Measurements from ENCODE around the gene PNMA1.

The PNMA1 gene

GRCh38 chr14:73749706-73750530 is 35.7 kb upstream of the PNMA1 start:
- DNase-seq = no peak

GRCh38 chr14:73748858-73749357 is 34.7 kb upstream of the PNMA1 start:
- no peak for DNase-seq

DNA sequence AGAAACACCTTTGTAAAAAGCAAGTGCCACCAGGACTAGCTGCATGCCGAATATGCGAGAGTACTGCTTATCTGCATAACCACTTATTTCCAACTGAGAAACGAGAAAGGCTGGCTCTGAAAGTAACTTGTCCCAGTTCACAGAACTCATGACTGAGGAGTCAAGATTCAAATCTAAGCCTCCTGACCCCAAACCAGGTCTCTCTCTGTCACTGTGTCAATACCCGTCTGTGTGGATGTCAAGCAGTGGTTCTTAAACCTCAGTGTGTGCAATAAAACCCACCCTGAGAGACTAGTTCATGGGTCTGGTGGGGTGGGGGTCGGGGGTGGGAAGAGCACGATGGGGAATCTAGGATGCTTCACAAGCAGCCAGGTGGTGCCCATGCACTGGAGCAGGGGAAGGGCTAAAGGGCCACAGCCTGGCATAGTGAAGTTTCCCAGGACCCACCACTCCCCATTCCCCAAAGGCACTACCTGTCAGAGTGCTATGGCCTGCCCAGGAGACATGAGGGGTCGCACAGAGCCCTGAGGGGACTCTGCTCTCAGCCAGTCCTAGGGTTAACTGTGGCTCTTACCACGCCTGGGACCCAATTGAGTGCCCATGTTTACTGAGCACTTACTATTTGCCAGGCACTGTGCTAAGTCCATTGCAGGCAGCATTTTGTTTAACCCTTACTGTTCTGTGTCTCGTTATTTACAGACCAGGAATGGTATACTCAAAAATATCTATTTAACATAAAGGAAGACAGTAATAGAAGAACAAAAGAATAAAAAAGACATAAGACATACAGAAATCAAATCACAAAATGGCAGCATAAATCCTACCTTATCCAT is 33.4 kb upstream of the PNMA1 start:
- DNase-seq = no peak

DNA sequence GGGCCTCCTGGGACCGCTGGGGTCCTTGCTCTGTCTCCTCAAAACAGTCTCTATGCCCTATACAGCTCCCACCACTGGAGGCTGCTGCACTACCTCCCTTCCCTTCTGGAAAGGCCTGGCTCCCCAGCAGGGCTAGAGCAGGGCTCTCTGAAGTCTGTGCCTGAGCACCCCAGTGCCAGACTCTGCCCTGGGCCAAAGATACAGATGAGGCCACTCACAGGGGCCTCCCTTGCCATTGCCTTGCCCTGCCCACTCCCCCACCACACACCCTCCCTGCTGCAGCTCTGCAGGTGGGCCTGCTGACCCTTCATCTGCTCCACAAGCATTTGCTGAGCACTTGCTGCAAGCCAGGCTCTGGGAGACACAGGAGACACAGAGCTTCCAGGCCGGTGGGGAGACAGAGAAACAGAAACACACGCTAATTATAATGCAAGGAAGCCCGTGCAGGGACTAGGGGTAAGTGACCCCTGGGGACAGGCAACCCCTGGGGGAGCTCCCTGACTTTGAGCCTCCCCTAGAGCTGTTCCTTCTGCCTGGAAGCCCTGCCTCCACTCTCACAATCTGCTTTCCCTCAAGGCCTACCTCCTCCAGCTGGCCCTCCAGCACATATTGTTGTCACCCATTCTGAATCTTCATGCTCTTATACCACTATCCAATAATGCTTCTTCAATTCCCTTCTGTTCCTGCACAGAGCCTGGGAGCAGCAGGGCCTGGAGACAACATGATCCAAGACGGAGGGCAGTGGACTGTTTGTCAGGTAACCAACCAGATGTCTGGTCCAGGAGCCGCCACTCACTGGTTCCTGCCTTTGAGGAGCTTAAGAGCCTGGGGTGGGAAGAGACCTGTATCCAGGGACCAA is 32.6 kb upstream of the PNMA1 start:
- DNase-seq = no peak

GRCh38 chr14:73745571-73746519 is 31.7 kb upstream of the PNMA1 start:
- no peak for DNase-seq

GRCh38 chr14:73744874-73745529 is 30.8 kb upstream of the PNMA1 start:
- DNase-seq = no peak

DNA sequence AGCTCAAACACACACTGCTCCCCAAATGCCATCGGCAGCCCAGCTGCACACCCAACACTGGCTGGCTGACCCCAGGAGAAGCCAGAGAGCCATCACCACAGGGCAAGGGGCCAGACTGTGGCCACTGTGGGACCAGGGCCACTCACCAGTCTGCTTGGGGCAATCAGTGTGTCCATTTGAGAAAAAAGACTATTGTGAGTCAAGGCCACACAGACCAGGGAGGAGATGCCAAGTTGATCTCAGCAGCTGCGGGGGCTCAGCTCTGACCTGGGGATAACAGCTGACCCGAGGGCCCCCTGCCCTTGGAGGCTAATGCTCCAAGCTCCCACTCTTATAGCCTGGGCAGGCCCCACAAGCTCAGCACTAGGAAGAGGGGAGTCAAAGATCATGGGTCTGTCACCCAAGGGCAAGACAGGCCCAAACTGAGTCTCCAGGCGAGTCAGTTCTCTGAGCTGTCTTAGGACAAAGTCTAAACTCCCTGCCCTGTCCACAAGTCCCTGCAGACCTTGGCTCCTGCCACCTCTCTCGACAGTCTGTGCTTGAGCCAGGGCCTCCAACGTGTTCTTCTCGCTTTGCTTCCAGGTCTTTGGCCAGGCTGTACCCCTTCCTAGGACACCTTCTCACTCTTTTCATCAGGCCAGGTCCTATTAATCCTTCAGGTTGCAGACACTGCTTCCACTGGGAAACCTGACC is 30.1 kb upstream of the PNMA1 start:
- DNase-seq = no peak

DNA sequence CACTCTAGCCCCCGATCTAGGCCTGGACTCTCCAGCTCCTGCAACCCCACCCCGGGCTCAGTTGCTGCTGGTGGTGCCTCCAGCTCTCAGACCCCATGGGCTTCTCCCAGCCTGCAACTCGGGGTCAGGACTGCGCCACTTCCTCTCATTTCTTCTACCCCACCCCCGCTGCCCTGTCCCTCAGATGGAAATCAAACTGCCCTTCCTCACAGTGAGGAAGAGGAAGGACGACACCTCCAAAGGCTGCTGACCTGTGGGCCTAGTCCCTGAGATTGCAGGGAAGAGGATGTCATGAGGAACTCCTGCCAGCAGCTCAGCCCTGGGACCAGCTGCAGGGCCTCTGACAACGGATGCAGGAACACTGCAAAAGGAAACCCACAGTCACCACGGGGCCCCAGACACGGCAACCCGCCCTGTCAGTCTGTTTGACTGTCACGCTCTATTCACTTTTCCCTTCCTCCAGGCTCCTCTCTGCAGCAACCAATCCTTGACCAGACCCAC is 29.3 kb upstream of the PNMA1 start:
- no peak for DNase-seq

- DNase-seq = no peak
Observed at GRCh38 chr14:73742520-73743238, 28.5 kb upstream of the PNMA1 start.

- DNase-seq = no peak
Observed at GRCh38 chr14:73741876-73742519, 27.8 kb upstream of the PNMA1 start.

GRCh38 chr14:73741386-73741875 is 27.2 kb upstream of the PNMA1 start:
- no peak for DNase-seq

- DNase-seq = no peak
Observed at GRCh38 chr14:73740618-73741326, 26.6 kb upstream of the PNMA1 start.

GRCh38 chr14:73739899-73740617 is 25.9 kb upstream of the PNMA1 start:
- DNase-seq = no peak

- no peak for DNase-seq
Observed at GRCh38 chr14:73739174-73739898, 25.2 kb upstream of the PNMA1 start.

- no peak for DNase-seq
Observed at GRCh38 chr14:73738518-73739173, 24.5 kb upstream of the PNMA1 start.

DNA sequence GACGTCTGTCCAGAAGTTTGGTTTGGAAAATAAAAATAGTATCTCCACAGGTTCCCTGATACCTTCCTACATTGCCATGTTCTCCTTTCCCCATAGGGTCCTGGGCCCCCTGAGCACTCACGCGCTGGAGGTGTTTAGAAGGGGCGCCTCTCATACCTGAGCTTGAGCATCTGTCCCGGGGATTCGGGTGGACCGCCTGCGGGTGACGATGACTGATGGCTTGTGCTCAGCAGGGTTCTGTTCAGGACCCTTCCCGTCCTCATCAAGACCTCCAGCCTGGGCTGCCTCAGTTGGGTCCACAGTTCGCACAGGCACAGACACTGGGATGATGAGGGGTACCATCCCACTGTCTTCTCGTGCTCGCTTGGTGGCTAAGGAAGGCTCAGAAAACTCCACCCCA is 22.7 kb upstream of the PNMA1 start:
- no peak for DNase-seq
